Frontal cortex (tissue), 4 donors: ENCODE data around the gene C20orf173. TPM values are rescaled to one million over a fixed set of nuclear protein-coding genes. Genes with fewer than 3 reads are reported as not detected.
A peak's percentile ranks its signal among the peaks of the same experiment; 100 is the strongest.
"Not testable (repeated sequence)": the region's sequence is repeated elsewhere in the genome, so short reads cannot be mapped to it uniquely, and the experiment has no call there.

ENCODE experiments used
- DNase-seq, 2 donors: peaks; one replicate each; pipeline ENCODE4 v3.0.0; 2012; ENCODE audit warnings: low spot score in 2 of 2
- FAIRE-seq: peaks from 2 replicates; lab custom pipeline; 2012; peaks lifted over from hg19 to GRCh38; lab: Jason Lieb, UNC
- total RNA-seq: library from RNA; depleted of rRNA; stranded (reverse); fragments of >200 nt; gene quantifications from one replicate; pipeline ENCODE4 v1.2.3, GENCODE V29; 2014
- donor health status: control.
- donor health status: control.
- donor health status: control.

Gene C20orf173, protein sequence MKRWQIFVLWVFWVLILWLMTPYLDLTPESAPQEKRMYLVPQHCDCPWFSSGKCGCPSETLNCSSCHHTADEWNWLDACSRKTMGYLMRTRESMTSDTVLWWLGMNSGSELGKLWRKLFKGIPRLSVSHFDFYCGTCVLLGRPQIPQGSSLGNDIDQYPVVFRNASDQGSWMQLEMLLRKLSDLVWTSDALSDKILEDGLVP
- total RNA-seq: under 0.01 TPM

DNA sequence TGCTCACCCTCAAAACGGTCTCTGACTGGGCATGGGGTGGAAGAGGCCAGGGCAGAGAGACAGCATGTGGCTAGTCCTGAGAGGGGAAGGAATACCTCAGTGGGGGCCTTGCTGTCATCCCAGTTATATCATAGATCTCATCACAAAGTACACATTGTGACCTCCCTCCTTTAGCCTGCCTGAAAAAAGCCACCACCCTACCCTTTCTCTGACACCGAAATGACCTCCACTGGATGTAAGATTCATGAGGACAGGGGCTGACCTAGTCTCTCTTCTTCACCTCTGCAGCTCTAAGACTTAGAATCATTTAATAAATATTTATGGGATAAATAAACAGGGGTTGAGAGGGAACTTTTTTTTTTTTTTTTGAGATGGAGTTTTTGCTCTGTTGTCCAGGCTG lies at the start of gene C20orf173:
C20orf173 (minus strand) TSS at position 101 of the 400 bp plus-strand sequence. CDS start 279 bp downstream, outside the sequence.
- FAIRE-seq (no peak), DNase-seq (no peak)

DNA sequence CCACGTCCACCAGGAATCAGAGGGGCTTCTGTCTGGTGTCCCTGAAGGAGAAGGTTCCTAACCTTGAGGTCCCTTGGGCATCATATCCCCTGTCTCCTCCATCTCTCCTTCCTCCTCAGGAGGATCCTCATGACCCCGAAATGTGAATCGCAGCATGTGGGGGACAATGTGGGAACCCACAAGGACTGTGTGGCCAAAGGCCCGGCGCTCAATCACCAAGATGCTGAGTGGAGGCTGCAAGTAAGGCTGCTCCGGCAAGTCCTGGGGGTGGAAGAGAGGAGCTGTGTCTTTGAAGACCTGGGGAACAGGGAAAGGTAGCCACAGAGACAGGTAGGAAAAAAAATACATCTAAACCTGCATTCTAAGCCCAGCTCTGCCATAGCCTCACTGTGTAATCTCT lies 49.7 kb upstream of the C20orf173 start:
- DNase-seq (no peak), FAIRE-seq (no peak)

DNA sequence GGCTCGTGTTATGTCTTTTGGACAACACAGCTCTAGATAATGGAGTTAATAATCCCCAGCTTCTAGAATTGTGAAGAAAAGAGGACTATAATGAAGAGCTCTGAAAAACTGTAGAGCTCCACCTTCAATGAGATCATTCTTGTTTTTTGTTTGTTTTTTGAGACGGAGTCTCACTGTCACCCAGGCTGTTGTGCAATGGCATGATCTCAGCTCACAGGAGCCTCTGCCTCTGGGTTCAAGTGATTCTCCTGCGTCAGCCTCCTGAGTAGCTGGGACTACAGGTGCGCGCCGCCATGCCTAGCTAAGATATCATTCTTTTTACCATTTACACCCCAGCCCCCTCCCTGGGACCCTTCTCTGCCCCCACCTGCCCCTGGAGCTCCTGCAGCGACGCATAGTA lies 49.0 kb upstream of the C20orf173 start:
- FAIRE-seq: no peak
- no peak for DNase-seq

DNA sequence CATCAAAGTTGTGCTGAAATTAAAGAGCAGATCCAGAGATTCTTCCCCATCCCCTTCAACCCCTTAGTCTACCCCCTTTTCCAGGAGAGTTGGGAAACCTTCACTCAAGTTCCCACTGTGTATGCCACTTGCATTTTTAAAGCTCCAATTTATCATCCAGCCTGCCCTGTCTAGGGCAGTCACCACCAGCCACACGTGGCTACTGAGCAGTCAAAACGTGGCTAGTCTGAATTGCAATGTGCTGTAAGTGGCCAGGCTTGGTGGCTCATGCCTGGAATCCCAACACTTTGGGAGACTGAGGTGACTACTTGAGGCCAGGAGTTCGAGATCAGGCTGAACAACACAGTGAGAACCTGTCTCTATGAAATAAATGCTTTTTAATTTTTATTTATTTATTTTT lies 47.4 kb upstream of the C20orf173 start:
- FAIRE-seq (no peak), DNase-seq (no peak)

DNA sequence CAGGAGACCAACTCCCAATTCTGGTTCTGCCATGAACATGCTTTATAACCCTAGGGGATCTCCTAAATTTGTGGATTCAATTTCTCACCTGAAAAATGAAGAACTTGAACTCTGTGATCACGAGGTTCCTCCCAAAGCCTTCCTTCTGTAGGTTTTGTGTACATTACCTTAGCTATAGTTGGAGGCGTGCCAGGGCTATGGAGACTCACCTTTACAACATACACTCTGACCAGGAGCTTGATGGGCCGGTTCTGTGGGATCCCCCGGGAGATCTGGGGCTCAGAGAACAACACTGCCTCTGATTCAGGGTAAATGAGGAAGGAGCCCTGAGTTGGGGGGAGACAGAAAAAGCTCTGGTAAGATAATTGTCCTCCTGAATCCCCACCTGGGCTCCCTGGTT lies 46.5 kb upstream of the C20orf173 start:
- FAIRE-seq (no peak), DNase-seq (no peak)

DNA sequence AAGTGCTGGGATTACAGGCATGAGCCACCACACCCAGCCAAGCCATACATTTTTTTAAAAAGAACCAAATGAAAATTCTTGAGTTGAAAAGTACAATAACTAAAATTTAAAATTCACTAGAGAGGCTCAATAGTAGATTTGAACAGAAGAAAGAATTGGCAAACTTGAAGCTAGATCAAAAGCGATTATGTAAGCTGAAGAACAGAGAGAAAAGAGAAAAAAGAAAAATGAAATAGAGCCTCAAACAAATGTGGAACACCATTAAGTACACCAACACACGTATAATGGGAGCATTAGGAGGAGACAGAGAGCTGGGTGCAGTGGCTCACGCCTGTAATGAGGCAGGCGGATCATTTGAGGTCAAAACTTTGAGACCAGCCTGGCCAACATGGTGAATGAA lies 43.4 kb upstream of the C20orf173 start:
- DNase-seq: no peak
- FAIRE-seq: no peak

DNA sequence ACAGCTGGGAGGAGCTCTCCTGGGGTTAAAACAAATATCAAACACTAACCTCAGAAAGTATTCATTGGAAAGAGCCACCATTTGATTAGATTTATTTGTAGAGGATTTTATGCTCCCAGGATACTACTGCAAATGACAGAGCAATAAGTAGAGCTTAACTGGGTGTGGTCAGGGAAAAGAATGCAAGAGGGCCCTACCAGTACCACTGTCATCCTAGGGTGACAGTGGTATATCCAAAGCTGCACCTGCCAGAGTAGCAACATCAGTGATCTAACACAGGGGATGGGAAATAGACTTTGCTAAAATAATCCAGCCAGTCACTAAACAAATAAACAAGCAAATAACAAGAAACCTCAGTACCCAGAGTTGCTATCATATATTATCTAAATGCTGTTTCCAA lies 42.1 kb upstream of the C20orf173 start:
- FAIRE-seq (no peak), DNase-seq (no peak)

DNA sequence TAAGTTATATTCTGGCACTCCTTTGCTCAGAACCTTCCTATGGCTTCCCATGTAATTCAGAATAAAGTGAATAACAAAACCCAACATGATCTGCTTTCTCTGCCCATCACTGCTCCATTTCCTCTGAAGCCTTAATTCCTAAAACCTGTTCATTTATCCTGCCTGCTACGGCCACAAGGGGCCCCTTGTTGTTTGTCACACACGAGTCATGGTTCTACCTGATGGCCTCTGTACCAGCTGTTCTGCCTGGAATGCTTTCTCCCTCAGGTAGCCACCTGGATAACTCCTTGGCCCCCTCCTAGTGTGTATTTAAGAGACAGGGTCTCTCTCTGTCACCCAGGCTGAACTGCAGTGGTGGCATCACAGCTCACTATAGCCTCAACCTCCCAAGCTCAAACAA lies 39.2 kb upstream of the C20orf173 start:
- FAIRE-seq: no peak
- no peak for DNase-seq

DNA sequence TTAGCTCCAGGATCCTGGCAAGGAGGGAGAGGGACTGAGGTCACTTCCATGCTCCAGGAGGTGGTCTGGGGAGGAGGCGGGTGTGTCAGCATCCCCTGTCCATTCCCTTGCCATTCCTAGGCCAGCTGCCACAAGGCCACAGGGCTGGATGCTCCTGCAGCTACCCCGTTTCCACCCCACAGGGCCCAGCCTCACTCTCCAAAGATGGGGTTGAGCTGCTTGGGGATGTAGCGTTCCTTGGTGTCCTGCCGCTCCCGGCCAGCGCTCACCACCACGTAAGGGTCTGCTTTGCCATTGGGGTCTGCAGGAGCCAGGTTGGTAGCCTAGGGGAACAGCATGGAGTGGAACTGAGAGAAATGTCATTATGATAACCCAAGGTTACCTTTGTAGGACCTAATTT lies 35.5 kb upstream of the C20orf173 start:
- FAIRE-seq (no peak), DNase-seq (no peak)

DNA sequence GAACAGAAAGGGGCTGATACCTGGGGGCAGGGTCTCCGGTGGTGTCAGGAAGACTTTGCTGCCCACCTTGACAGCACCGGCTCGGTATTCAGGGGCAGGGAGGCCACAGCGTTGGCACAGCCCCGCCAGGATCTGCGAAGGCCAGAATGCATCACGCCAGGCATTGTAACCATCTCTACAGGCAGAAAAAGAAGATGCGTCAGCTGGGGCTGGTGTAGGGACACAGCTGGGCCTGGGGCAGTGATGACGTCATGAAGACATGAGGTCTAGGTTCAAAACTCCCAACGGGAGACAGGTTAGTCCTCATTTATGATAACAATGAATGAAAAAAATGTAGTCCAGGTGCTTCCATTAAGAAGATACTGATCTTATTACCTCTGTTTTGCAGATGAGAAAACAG lies 34.4 kb upstream of the C20orf173 start:
- no peak for FAIRE-seq
- DNase-seq: no peak

DNA sequence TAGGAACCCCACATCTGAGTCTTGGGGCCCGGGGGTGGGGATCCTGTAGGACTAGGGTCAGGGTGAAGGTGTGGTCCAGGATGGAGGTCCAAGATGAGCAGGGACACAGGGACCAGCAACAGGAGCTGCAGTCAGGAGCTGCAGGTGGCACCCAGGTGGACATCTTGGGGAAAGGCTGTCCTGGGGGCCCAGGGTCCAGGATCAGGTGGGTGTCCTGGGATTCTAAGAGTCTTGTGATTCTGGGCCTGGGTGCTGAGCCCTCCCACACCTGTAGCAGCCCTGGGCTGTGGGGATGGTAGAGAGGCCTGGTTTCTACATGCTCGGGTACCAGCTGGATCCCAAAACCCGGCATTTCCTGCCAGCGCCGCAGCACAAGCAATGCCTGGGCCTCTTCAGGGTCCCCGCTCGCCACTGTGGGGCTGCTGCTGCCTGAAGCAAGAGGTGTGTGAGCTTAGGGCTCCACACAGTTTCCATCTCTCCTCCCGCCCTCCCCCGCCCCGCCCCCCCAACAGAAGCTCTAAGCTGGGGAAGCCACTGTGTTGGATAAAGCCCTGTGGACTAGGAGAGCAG lies 33.2 kb upstream of the C20orf173 start:
- DNase-seq (no peak), FAIRE-seq (no peak)

DNA sequence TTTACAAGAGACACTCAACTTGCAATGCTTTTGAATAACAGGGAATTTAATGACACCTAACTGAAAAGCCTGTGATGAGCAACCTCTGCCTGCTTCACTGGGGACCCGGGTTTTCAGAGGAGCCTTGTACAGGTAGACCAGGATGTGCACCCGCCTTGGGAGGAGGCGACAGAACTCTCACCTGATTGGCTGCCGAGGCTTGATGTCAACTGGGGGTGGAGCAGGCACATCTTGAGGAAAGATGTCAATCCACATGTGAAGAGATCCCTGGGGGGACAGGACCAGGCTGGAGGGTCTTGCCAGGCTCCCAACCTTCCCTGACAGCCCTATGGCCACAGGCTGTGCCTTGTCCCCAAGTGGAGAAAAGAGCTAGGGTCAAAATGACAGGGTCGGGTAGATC lies 32.2 kb upstream of the C20orf173 start:
- FAIRE-seq (no peak), DNase-seq (no peak)

DNA sequence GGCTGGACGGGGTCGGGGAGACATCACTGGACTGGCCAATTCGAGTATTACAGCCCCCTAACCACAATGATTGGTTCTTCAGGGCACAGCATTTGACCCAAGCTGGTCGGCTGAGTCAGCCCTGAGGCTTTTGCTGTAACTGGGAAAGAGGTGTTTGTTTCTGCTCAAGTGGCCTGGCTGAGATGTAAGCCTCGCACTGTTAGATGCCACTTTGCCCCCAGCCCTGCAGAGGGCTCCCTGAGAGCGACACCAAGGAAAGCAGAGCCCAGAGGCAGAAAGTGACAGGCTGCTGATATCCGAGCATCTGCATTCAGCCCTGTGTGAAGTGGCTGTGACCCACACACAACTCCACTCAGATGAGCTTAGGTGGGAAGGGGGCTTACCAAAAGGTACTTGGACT lies 31.8 kb upstream of the C20orf173 start:
- FAIRE-seq (no peak), DNase-seq (peak in 1 of 2 donors; percentile 46)

DNA sequence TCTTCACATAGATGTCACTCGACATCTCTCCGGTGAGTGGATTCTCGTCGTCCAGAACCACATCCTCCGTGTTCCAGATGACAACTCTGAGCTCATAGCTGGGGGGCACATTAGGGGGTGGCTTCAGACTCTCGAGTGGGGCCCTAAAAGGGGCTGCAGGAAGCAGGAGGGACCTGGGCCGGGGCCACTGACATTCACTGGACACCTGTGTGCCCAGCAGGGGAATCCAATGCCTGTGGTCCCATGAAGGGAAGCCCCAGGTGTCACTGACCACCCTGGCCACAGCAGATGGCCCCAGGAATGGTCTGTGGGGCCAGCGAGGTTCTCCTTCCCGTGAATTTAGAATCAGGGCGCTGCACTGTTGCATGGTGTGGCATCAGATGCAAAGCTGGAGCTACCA lies 31.1 kb upstream of the C20orf173 start:
- no peak for DNase-seq
- no peak for FAIRE-seq

DNA sequence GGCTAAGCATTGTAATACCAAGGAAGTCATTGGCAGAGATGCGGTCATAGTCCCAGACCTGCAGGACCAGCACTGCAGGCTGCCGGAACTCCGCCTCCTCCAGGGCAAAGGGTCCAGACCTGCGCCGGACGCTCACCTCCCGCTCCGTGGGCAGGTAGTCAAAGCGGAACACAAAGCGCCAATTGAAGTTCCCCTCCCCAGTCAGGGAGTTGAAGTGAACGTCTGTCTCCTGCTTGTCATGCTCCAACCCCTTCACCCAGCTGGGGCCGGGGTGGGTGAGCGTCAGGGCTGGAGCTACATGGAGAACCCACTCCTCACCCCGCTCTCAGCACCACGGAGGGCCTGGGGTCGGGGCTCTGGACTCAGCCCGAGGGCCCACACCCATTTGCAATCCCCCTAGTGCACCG lies 30.7 kb upstream of the C20orf173 start:
- no peak for FAIRE-seq

DNA sequence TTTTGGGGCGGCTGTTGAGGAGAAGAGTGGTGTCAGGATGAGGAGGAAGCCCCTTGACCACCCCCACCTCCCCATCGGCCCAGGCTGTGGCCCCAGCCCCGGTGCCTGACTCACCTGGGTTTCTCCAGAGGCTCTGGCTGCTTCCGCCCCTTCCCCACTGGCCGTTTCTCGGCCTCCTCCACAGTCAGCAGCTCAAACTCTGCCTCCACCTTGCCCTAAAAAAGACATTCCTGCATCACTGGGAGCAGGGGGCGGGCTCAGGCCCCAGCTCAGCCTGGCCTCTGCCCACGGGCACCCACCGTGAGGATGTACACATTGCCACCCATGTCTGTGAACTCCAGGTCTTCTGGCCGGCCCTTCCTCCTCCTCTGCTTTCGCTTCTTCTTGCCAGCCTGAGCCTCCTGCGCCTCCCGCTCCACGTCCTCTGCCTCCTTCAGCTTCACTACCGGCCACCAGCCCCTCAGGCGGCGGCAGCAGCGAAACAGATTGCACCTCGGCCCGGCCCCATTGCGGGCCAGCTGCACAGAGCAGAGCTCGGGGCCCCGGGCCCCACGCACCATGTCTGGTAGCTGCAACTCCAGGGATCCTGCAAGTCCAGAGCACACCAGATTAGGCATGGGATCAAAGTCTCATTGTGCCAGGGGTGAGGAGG lies 29.7 kb upstream of the C20orf173 start:
- FAIRE-seq (no peak), DNase-seq (no peak)

More for the DNA sequence above, 30.7 kb upstream of the C20orf173 start:
- DNase-seq: no peak

DNA sequence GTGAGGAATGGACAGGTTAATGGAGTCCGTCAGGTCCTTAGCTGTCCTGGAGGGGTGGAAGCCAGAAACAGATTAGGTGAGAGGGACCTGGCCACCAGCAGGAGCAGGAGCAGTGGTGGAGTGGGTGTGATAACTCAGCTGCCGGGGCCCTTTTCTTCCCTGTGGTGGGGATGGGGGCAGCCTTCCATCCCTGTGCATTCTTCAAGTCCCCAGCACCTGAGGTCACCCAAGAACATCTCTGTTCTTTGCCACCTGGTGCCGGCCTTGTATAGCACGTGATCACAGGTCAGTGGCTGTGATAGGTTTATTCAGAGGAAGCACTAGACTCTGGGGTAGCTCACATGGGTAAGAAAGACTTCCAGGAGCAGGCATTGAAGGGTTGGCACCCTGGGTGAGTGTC lies 29.0 kb upstream of the C20orf173 start:
- FAIRE-seq (no peak), DNase-seq (no peak)

DNA sequence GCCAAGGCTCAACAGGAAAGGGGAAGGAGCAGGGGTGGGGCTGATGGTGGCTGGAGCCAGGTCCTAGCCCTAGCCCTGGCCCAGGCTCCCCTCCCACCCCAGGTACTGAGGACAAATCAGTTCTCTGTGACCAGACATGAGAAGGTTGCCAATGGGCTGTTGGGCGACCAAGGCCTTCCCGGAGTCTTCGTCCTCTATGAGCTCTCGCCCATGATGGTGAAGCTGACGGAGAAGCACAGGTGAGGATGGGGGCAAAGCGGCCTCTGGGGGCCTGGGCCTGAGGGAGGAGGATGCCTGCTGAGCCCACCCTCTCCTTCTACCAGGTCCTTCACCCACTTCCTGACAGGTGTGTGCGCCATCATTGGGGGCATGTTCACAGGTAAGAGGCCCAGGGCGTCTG lies 27.4 kb upstream of the C20orf173 start:
- FAIRE-seq (no peak), DNase-seq (no peak)

DNA sequence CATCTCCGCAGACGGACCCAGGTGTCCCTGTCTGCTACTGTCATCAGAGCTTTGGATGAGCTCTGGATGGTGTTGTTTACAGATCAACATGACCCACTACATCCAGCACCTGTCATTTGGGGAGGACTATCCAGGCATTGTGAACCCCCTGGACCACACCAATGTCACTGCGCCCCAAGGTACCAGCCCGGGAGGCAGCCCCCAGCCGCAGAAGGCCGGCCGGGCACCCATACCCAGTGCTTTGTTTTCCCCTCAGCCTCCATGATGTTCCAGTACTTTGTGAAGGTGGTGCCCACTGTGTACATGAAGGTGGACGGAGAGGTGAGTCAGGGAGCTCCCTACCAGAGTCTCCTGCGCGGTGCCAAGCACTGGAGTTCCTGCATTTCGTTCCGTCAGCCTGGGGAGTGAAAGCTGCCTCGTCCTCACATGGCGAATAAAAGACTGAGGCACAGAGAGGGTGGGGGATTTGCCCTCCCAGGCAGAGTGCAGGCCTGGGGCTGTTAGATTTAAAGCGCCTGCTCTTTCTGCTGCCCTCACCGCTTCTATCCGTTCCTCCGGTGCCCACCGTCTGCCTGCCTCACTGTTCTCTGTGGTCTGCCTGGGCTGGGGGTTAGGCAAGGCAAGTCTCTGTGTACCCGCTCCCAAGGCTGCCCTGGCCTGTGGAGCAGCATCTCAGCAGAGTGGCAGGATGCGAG lies 26.6 kb upstream of the C20orf173 start:
- DNase-seq (no peak), FAIRE-seq (no peak)

DNA sequence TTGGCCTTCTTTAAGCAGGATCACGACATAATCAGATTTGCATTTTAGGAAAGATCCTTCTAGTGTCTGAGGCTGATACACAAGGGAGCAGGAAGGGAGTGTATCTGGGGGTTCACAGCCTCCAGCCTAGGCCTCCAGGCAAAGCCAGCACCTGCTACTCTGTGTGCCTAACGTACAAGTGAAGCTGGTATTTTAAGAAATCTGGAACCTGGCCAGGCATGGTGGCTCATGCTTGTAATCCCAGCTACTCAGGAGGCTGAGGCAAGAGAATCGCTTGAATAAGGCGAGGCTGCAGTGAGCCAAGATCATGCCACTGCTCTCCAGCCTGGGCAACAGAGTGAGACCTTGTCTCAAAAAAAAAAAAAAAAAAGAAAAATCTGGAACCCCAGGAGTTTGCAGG lies 26.0 kb upstream of the C20orf173 start:
- FAIRE-seq, DNase-seq: not testable (repeated sequence)

DNA sequence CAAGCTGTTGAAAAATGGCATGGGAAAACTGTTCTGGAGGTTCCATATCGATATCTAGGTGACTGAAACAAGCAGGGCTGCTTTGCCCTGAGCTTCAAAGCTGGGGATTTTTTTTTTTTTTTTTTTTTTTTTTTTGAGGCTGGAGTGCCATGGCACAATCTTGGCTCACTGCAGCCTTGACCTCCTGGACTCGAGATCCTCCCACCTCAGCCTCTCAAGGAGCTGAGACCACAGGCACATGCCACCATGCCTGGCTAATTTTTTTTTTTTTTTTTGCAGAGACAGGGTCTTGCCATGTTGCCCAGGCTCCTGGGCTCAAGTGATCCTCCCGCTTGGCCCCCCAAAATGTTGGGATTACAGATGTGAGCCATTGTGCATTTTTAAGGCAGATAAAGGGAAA lies 23.5 kb upstream of the C20orf173 start:
- FAIRE-seq (no peak), DNase-seq (no peak)
